A549 (cell line): Measurements from ENCODE around the gene PPP1R14B. TPM values are rescaled to one million over a fixed set of nuclear protein-coding genes. Genes with fewer than 3 reads are reported as not detected.

ENCODE experiments used
- ATAC-seq, 2 experiments: fragments of 200-7000 bp in 1 of 2; fragments of >200 bp in 1 of 2; cut with Nextera tagmentation in 1 of 2; cut with Tn5 transposase in 1 of 2; 3 replicates each; pipeline versions ENCODE4 v1.8.0 to v1.9.1; 2018 to 2020; ENCODE audit warnings: mild to moderate bottlenecking in 1 of 2, moderate library complexity in 1 of 2
- CTCF ChIA-PET: fragments of 300-600 bp; sonication (Branson Sonifier 250); formaldehyde crosslinking; extraction: SDS; loops from one replicate; lab custom pipeline; 2021; ENCODE audit warnings: antibody characterized with exemption, inconsistent platforms; lab: Yijun Ruan, JAX
- POLR2A ChIA-PET: fragments of 350-600 bp; formaldehyde crosslinking; extraction: SDS; loops from one replicate; lab custom pipeline; 2021; ENCODE audit warnings: antibody characterized with exemption, inconsistent platforms; lab: Yijun Ruan, JAX
- DNase-seq, 2 experiments: peaks; one replicate each; pipeline versions ENCODE4 v3.0.0 to v3.0.0-alpha.2; 2011 to 2016; ENCODE audit warnings: low read depth in 1 of 2, low spot score in 1 of 2
- FAIRE-seq: peaks from 2 replicates; lab custom pipeline; 2011; peaks lifted over from hg19 to GRCh38; lab: Jason Lieb, UNC
- H3K27ac ChIP-seq, 2 experiments: fragments of >200 bp; sonication (Bioruptor Twin); formaldehyde crosslinking; 3 replicates each; pipeline ENCODE4 v1.5.1; 2016 to 2017
- H3K4me1 ChIP-seq: fragments of >200 bp; sonication (Bioruptor Twin); formaldehyde crosslinking; 3 replicates; pipeline ENCODE4 v1.6.1; 2016
- H3K4me2 ChIP-seq: fragments of >200 bp; sonication (Bioruptor Twin); formaldehyde crosslinking; 3 replicates; pipeline ENCODE4 v1.6.1; 2016
- H3K4me3 ChIP-seq: fragments of >200 bp; sonication (Bioruptor Twin); formaldehyde crosslinking; 3 replicates; pipeline ENCODE4 v1.5.1; 2016
- H3K9me3 ChIP-seq: fragments of >200 bp; sonication (Bioruptor Twin); formaldehyde crosslinking; 3 replicates; pipeline ENCODE4 v1.6.1; 2016
- BHLHE40 ChIP-seq: IDR thresholded peaks from 2 replicates; pipeline ENCODE4 v1.6.1; 2012; ENCODE audit warnings: low read depth, low read length, inconsistent platforms
- CBX2 ChIP-seq: fragments of 200-600 bp; sonication (generic); IDR thresholded peaks from 2 replicates; pipeline ENCODE4 v1.6.1; 2016; ENCODE audit warnings: low read depth, mild to moderate bottlenecking, borderline replicate concordance
- CBX8 ChIP-seq: fragments of 200-600 bp; sonication (generic); IDR thresholded peaks from 2 replicates; pipeline ENCODE4 v1.6.1; 2016
- CHD4 ChIP-seq: fragments of 200-600 bp; sonication (generic); IDR thresholded peaks from 2 replicates; pipeline ENCODE4 v1.6.1; 2016; ENCODE audit warnings: antibody characterized with exemption, mild to moderate bottlenecking, borderline replicate concordance
- EHF ChIP-seq: fragments of 250-450 bp; sonication (Bioruptor Pico); IDR thresholded peaks from 2 replicates; pipeline ENCODE4 v1.5.0; 2020; ENCODE audit warnings: mild to moderate bottlenecking
- EP300 ChIP-seq, 2 experiments: fragments of >200 bp; sonication (Bioruptor Twin); formaldehyde crosslinking; IDR thresholded peaks; 2 replicates in 1 of 2; 3 replicates in 1 of 2; pipeline ENCODE4 v1.6.1; 2016 to 2017
- ESRRA ChIP-seq: fragments of 150-350 bp; IDR thresholded peaks from 2 replicates; pipeline ENCODE4 v1.6.1; 2014; ENCODE audit warnings: mild to moderate bottlenecking, low read length, borderline replicate concordance
- FOSL2 ChIP-seq, 2 experiments: fragments of 450-650 bp in 1 of 2; fragments of >200 bp in 1 of 2; sonication (Bioruptor Twin) in 1 of 2; formaldehyde crosslinking; IDR thresholded peaks; 2 replicates each; pipeline versions ENCODE4 v1.5.0 to v1.6.1; 2016 to 2020; ENCODE audit warnings: mild to moderate bottlenecking in 1 of 2, moderate library complexity in 1 of 2
- HOXA7 ChIP-seq: fragments of 250-450 bp; sonication (Bioruptor Pico); IDR thresholded peaks from 2 replicates; pipeline ENCODE4 v1.5.0; 2020; ENCODE audit warnings: mild to moderate bottlenecking, moderate library complexity
- JUN ChIP-seq, 2 experiments: fragments of >200 bp; sonication (Bioruptor Twin); formaldehyde crosslinking; IDR thresholded peaks; 2 replicates in 1 of 2; 3 replicates in 1 of 2; pipeline ENCODE4 v1.6.1; 2016 to 2017
- KDM1A ChIP-seq: fragments of 200-600 bp; sonication (generic); IDR thresholded peaks from 2 replicates; pipeline ENCODE4 v1.6.1; 2016; ENCODE audit warnings: low read depth, mild to moderate bottlenecking
- KDM5A ChIP-seq: fragments of 200-600 bp; sonication (generic); IDR thresholded peaks from 2 replicates; pipeline ENCODE4 v1.6.1; 2016; ENCODE audit warnings: antibody characterized with exemption, mild to moderate bottlenecking
- MAFK ChIP-seq: fragments of 450-650 bp; IDR thresholded peaks from 2 replicates; pipeline ENCODE4 v1.6.1; 2014; ENCODE audit not compliant: partially characterized antibody
- NPAS2 ChIP-seq: fragments of 250-450 bp; sonication (Bioruptor Pico); IDR thresholded peaks from 2 replicates; pipeline ENCODE4 v1.8.0; 2022; ENCODE audit warnings: mild to moderate bottlenecking, moderate library complexity, borderline replicate concordance
- PHF8 ChIP-seq: fragments of 200-600 bp; sonication (generic); IDR thresholded peaks from 2 replicates; pipeline ENCODE4 v1.6.1; 2016; ENCODE audit warnings: low read depth, mild to moderate bottlenecking, antibody characterized with exemption, moderate library complexity, borderline replicate concordance
- RARB ChIP-seq: fragments of 250-450 bp; sonication (Bioruptor Pico); IDR thresholded peaks from 2 replicates; pipeline ENCODE4 v1.8.0; 2021; ENCODE audit warnings: mild to moderate bottlenecking, moderate library complexity
- RFX5 ChIP-seq: fragments of 450-650 bp; IDR thresholded peaks from 2 replicates; pipeline ENCODE4 v1.7.1; 2014; ENCODE audit warnings: antibody characterized with exemption, mild to moderate bottlenecking, moderate library complexity
- RNF2 ChIP-seq: fragments of 200-600 bp; sonication (generic); IDR thresholded peaks from 2 replicates; pipeline ENCODE4 v1.6.1; 2016; ENCODE audit warnings: low read depth, mild to moderate bottlenecking, antibody characterized with exemption, moderate library complexity, borderline replicate concordance
- SMC3 ChIP-seq: fragments of >200 bp; sonication (Bioruptor Twin); formaldehyde crosslinking; IDR thresholded peaks from 3 replicates; pipeline ENCODE4 v1.6.1; 2018; ENCODE audit warnings: inconsistent platforms
- SREBF2 ChIP-seq: fragments of 450-650 bp; IDR thresholded peaks from 2 replicates; pipeline ENCODE4 v1.6.1; 2014; ENCODE audit warnings: mild to moderate bottlenecking, moderate library complexity
- TP53 ChIP-seq: fragments of 250-450 bp; sonication (Bioruptor Pico); IDR thresholded peaks from 2 replicates; pipeline ENCODE4 v1.5.0; 2021; ENCODE audit warnings: mild to moderate bottlenecking, moderate library complexity
- ZC3H11A ChIP-seq: fragments of 450-650 bp; IDR thresholded peaks from 2 replicates; pipeline ENCODE4 v1.6.1; 2014; ENCODE audit warnings: antibody characterized with exemption, mild to moderate bottlenecking
- ZSCAN20 ChIP-seq: fragments of 250-450 bp; sonication (Bioruptor Pico); IDR thresholded peaks from 2 replicates; pipeline ENCODE4 v1.8.0; 2022; ENCODE audit warnings: mild to moderate bottlenecking, moderate library complexity
- WGBS: methylation state at CpG from one replicate; pipeline ENCODE4 v1.1.6; 2017; ENCODE audit errors: missing lambda C conversion rate; 5-methylcytosine and 5-hydroxymethylcytosine counted together
- polyA plus RNA-seq, 4 experiments: library from polyadenylated mRNA; depleted of rRNA in 3 of 4; stranded (reverse); fragments of >200 nt; fragmentation: RNase III in 1 of 4; extraction: RNeasy Plus Mini Kit Qiagen cat#74134 plus additional on column Dnase treatment in 1 of 4; gene quantifications; 2 replicates in 3 of 4; 3 replicates in 1 of 4; pipeline ENCODE4 v1.2.3, GENCODE V29; 2011 to 2017
- TF ChIP-seq, protein P1 (sequence below): fragments of 200-600 bp; sonication (generic); IDR thresholded peaks from 2 replicates; pipeline ENCODE4 v1.6.1; 2016; ENCODE audit warnings: antibody characterized with exemption, mild to moderate bottlenecking, moderate library complexity
- TF ChIP-seq, protein P2 (sequence below): fragments of >200 bp; sonication (Bioruptor Twin); formaldehyde crosslinking; IDR thresholded peaks from 2 replicates; pipeline ENCODE4 v1.6.1; 2016

PPP1R14B gene
- polyA plus RNA-seq, 2 of the 4 experiments (the other 2 are of a cell fraction) = 152 to 154 TPM

DNA sequence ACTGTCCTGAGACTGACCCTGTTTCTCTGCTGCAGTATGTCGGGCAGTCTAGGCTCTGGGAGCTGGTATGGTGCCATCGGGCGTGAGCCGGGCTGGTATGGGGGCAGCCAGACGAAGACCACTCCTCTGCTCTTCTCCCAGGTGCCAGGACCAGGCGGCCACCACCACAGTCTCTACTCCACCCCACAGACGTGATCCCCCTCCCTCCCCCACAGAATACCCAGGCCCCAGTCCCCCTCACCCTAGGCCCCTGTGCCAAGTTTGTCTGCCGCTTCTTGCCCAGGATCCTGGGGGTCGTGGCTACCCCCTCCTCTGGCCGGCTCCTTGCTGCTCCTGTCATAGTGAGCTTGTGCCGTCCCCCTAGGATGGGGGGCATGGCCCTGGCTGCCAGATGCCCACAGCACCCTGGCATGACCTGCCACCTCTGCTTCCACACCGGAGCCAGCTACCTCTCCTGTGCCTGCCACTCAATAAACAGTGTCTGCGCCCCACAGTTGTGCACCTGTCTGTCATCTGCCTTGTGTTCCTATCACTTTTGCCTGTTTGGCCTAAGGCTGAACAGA lies 42.3 kb upstream of the PPP1R14B start (continued):
- TF ChIP-seq, protein P1, sequence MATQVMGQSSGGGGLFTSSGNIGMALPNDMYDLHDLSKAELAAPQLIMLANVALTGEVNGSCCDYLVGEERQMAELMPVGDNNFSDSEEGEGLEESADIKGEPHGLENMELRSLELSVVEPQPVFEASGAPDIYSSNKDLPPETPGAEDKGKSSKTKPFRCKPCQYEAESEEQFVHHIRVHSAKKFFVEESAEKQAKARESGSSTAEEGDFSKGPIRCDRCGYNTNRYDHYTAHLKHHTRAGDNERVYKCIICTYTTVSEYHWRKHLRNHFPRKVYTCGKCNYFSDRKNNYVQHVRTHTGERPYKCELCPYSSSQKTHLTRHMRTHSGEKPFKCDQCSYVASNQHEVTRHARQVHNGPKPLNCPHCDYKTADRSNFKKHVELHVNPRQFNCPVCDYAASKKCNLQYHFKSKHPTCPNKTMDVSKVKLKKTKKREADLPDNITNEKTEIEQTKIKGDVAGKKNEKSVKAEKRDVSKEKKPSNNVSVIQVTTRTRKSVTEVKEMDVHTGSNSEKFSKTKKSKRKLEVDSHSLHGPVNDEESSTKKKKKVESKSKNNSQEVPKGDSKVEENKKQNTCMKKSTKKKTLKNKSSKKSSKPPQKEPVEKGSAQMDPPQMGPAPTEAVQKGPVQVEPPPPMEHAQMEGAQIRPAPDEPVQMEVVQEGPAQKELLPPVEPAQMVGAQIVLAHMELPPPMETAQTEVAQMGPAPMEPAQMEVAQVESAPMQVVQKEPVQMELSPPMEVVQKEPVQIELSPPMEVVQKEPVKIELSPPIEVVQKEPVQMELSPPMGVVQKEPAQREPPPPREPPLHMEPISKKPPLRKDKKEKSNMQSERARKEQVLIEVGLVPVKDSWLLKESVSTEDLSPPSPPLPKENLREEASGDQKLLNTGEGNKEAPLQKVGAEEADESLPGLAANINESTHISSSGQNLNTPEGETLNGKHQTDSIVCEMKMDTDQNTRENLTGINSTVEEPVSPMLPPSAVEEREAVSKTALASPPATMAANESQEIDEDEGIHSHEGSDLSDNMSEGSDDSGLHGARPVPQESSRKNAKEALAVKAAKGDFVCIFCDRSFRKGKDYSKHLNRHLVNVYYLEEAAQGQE = no peak
- TF ChIP-seq BHLHE40 (no peak), ZC3H11A (no peak), CBX2 (no peak), HOXA7 (no peak), FOSL2 (IDR thresholded peaks at IDR 0.05) (no peak), FOSL2 (CRISPR knock-in tag; IDR thresholded peaks at IDR 0.05) (no peak), JUN (IDR thresholded peaks at IDR 0.05) (no peak), SREBF2 (no peak), KDM5A (no peak), RARB (no peak), CHD4 (no peak), ZSCAN20 (no peak), SMC3 (no peak), RNF2 (no peak)
- TF ChIP-seq, protein P2, sequence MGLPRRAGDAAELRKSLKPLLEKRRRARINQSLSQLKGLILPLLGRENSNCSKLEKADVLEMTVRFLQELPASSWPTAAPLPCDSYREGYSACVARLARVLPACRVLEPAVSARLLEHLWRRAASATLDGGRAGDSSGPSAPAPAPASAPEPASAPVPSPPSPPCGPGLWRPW = no peak

DNA sequence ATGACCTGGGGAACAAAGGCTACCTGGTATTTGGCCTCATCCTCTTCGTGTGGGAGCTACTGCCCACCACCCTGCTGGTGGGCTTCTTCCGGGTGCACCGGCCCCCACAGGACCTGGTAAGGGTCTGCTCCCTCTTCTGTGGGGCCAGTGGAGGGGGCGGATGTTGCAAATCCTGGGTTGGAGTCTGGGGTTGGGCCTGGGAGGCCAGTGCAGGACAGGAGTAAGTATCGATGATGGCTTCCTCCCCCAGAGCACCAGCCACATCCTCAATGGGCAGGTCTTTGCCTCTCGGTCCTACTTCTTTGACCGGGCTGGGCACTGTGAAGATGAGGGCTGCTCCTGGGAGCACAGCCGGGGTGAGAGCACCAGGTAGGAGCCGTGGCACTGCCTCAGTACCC lies 41.6 kb upstream of the PPP1R14B start:
- ChIA-PET POLR2A (no interaction called here), CTCF (interaction anchor here (0.5 to 20.5 kb wide), 5 partner anchors 12 to 439 kb away, joined by 3 to 448 read pairs (median 5); partner anchors contain the start of genes CATSPERZ and ESRRA)
- H3K9me3 ChIP-seq = no peaks in the 10 kb centered on the region
- TF ChIP-seq HOXA7 (no peak), BHLHE40 (no peak), SREBF2 (no peak)
- H3K4me1 ChIP-seq = peaks cover 15% of the 10 kb centered on the region; the same call in 1 of the 3 replicates
- DNase-seq (no peak), FAIRE-seq (no peak), ATAC-seq (no peak)
- WGBS = 86% methylated on average over 7 of the region's 9 CpGs
- H3K4me2 ChIP-seq = no peak overlapping the region
- no peak overlapping the region for H3K4me3 ChIP-seq
- H3K27ac ChIP-seq = no peak overlapping the region

DNA sequence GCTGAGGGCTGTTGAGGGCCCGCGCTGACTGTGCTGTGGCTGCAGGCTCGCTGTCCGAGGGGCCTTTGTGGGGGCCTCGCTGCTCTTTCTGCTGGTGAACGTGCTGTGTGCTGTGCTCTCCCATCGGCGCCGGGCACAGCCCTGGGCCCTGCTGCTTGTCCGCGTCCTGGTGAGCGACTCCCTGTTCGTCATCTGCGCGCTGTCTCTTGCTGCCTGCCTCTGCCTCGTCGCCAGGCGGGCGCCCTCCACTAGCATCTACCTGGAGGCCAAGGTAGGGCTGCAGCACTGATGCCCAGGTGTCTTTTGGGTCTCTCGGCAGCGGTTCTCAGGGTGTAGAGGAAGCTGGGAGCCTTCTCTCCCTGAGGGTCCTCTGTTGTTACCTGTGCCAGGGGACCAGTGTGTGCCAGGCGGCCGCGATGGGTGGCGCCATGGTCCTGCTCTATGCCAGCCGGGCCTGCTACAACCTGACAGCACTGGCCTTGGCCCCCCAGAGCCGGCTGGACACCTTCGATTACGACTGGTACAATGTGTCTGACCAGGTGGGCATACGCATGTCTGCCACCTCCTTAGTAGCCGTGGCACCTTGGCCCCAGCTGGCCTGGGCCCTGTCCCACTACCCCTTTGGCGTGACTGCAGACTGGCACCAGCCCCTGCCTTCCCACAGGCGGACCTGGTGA lies 41.1 kb upstream of the PPP1R14B start:
- FAIRE-seq = no peak

More for the DNA sequence above, 41.1 kb upstream of the PPP1R14B start:
- ATAC-seq (no peak), DNase-seq (no peak)
- POLR2A ChIA-PET = interaction anchor here (5.8 kb wide), 1 partner anchor 18 kb away, joined by 49 read pairs; no protein-coding TSS in a partner anchor
- H3K9me3 ChIP-seq = no peaks in the 10 kb centered on the region
- no peak overlapping the region for H3K4me3 ChIP-seq
- TF ChIP-seq HOXA7 (no peak), CBX2 (no peak), EHF (CRISPR knock-in tag) (no peak), NPAS2 (CRISPR knock-in tag) (no peak), KDM1A (no peak), BHLHE40 (no peak), ZC3H11A (no peak), RFX5 (no peak), CBX8 (no peak), TP53 (CRISPR knock-in tag) (no peak), ZSCAN20 (no peak), PHF8 (no peak), EP300 (IDR thresholded peaks at IDR 0.05) (no peak), ESRRA (no peak), MAFK (no peak)
- TF ChIP-seq, protein P2 = no peak
- TF ChIP-seq, all 56 proteins: peak for 0
- Histone ChIP-seq H3K4me2 (no peak overlapping the region), H3K27ac (no peak overlapping the region), H3K4me1 (peaks cover 17% of the 10 kb centered on the region; the same call in 1 of the 3 replicates)
- WGBS = 95% methylated on average over 26 of the region's 33 CpGs
- CTCF ChIA-PET = interaction anchor here (0.8 to 20.5 kb wide), 5 partner anchors 10 to 67 kb away, joined by 3 to 448 read pairs (median 5); partner anchors contain the start of genes CATSPERZ and ESRRA
